Muscle layer of duodenum (tissue), 2 donors: ENCODE measurements around the gene RACGAP1.

Experiments used
- H3K27ac ChIP-seq: one replicate; pipeline ENCODE4 v1.7.0; 2013; ENCODE audit warnings: mild to moderate bottlenecking, low read length
- H3K27me3 ChIP-seq: one replicate; pipeline ENCODE4 v1.7.0; 2013; ENCODE audit warnings: low read depth, mild to moderate bottlenecking, control low read depth, low read length
- H3K36me3 ChIP-seq, 2 donors: one replicate each; pipeline ENCODE4 v1.7.0; 2013; ENCODE audit warnings: low read length in 2 of 2, control low read depth in 1 of 2, mild to moderate bottlenecking in 1 of 2; ENCODE audit not compliant: insufficient read depth in 2 of 2, control insufficient read depth in 1 of 2
- H3K4me1 ChIP-seq, 2 donors: one replicate each; pipeline ENCODE4 v1.7.0; 2013; ENCODE audit warnings: low read length in 2 of 2, mild to moderate bottlenecking in 2 of 2, control low read depth in 1 of 2, moderate library complexity in 1 of 2; ENCODE audit not compliant: insufficient read depth in 2 of 2, control insufficient read depth in 1 of 2
- H3K4me3 ChIP-seq, 2 donors: one replicate each; pipeline ENCODE4 v1.7.0; 2013; ENCODE audit warnings: low read length in 2 of 2, low read depth in 1 of 2, mild to moderate bottlenecking in 1 of 2
- H3K9me3 ChIP-seq, 2 donors: one replicate each; pipeline ENCODE4 v1.7.0; 2013; ENCODE audit warnings: low read length in 2 of 2, control low read depth in 1 of 2, mild to moderate bottlenecking in 1 of 2; ENCODE audit not compliant: control insufficient read depth in 1 of 2
- donor health status: healthy.

RACGAP1 gene

DNA sequence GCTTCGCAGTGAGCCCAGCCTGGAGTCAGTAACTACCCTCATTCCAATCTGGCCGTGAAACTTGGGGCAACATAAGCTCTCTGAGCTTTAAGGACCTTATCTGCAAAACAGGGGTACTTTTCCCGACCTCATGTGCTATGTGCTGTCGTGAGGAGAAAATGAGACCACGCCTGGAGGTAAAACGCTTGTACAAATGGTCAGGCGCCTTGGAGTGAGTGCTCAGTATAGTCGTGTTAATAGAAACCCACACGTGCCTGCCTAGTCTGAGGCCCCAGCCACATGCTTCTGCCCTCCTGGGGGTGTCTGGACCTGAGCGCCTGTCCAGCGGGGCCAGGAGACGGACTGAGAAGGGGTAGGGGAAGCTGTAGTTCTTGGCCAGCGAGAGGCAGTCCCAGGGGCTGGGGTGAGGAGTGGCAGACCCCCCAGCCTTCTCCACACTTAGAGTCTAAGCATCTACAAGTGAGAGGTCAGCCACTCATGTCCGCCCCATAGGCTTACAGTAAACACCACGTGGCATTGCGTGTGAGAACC is 58.7 kb downstream of the RACGAP1 start:
- H3K4me1 ChIP-seq, result peaks cover 0 to 23% of the 10 kb centered on the region in 2 donors
- peaks cover 4% of the 10 kb centered on the region for H3K27me3 ChIP-seq

GRCh38 chr12:49965836-49966235 is 59.5 kb downstream of the RACGAP1 start:
- Histone ChIP-seq H3K9me3 (no peaks in the 10 kb centered on the region), H3K27me3 (peaks cover 8% of the 10 kb centered on the region)

More for the DNA sequence above, 58.7 kb downstream of the RACGAP1 start:
- no peaks in the 10 kb centered on the region for H3K36me3 ChIP-seq
- H3K27ac ChIP-seq, result no peak overlapping the region
- no peaks in the 10 kb centered on the region for H3K9me3 ChIP-seq
- H3K4me3 ChIP-seq, result peak overlapping the region in 1 of 2 donors; percentile 66

GRCh38 chr12:49964849-49965624 is 60.3 kb downstream of the RACGAP1 start:
- Histone ChIP-seq H3K4me3 (no peak overlapping the region), H3K27me3 (peaks cover 16% of the 10 kb centered on the region), H3K27ac (no peak overlapping the region), H3K4me1 (peaks cover 0 to 26% of the 10 kb centered on the region in 2 donors), H3K36me3 (no peaks in the 10 kb centered on the region), H3K9me3 (no peaks in the 10 kb centered on the region)

More at GRCh38 chr12:49965836-49966235, 59.5 kb downstream of the RACGAP1 start:
- Histone ChIP-seq H3K27ac (no peak overlapping the region), H3K4me1 (peaks cover 0 to 26% of the 10 kb centered on the region in 2 donors), H3K36me3 (no peaks in the 10 kb centered on the region), H3K4me3 (no peak overlapping the region)

GRCh38 chr12:49963976-49964815 is 61.1 kb downstream of the RACGAP1 start:
- H3K27ac ChIP-seq, result no peak overlapping the region
- no peaks in the 10 kb centered on the region for H3K9me3 ChIP-seq
- peaks cover 25% of the 10 kb centered on the region for H3K27me3 ChIP-seq
- H3K36me3 ChIP-seq, result no peaks in the 10 kb centered on the region
- no peak overlapping the region for H3K4me3 ChIP-seq
- H3K4me1 ChIP-seq, result peaks cover 0 to 26% of the 10 kb centered on the region in 2 donors

- Histone ChIP-seq H3K9me3 (no peaks in the 10 kb centered on the region), H3K27ac (no peak overlapping the region), H3K27me3 (peaks cover 33% of the 10 kb centered on the region), H3K36me3 (no peaks in the 10 kb centered on the region), H3K4me1 (peaks cover 0 to 26% of the 10 kb centered on the region in 2 donors), H3K4me3 (no peak overlapping the region)
These were observed 62.2 kb downstream of the RACGAP1 start for GRCh38 chr12:49962861-49963765.

DNA sequence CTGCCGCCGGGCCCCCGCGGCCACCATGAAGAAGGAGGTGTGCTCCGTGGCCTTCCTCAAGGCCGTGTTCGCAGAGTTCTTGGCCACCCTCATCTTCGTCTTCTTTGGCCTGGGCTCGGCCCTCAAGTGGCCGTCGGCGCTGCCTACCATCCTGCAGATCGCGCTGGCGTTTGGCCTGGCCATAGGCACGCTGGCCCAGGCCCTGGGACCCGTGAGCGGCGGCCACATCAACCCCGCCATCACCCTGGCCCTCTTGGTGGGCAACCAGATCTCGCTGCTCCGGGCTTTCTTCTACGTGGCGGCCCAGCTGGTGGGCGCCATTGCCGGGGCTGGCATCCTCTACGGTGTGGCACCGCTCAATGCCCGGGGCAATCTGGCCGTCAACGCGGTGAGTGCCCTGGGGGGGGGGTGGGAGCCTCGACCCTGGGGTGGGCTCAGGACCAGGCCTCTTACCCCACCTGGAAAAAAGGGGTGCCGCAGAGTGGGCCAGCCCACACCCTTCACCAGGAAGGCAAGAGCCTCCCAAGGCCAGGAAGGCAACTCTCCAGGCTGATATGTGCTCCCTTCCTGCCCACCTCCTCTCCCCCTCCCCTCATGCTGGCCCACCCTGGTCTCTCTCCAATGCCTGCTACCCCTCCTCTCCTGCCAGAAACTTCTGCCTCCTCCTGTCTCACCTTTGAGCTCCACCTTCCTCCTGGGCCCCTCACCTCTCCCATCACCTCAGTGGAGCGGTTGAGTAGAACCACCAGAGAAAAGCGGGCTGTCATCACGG is 63.1 kb downstream of the RACGAP1 start:
- Histone ChIP-seq H3K4me3 (no peak overlapping the region), H3K27ac (no peak overlapping the region), H3K4me1 (peaks cover 0 to 18% of the 10 kb centered on the region in 2 donors), H3K36me3 (no peaks in the 10 kb centered on the region), H3K27me3 (peaks cover 41% of the 10 kb centered on the region), H3K9me3 (no peaks in the 10 kb centered on the region)

DNA sequence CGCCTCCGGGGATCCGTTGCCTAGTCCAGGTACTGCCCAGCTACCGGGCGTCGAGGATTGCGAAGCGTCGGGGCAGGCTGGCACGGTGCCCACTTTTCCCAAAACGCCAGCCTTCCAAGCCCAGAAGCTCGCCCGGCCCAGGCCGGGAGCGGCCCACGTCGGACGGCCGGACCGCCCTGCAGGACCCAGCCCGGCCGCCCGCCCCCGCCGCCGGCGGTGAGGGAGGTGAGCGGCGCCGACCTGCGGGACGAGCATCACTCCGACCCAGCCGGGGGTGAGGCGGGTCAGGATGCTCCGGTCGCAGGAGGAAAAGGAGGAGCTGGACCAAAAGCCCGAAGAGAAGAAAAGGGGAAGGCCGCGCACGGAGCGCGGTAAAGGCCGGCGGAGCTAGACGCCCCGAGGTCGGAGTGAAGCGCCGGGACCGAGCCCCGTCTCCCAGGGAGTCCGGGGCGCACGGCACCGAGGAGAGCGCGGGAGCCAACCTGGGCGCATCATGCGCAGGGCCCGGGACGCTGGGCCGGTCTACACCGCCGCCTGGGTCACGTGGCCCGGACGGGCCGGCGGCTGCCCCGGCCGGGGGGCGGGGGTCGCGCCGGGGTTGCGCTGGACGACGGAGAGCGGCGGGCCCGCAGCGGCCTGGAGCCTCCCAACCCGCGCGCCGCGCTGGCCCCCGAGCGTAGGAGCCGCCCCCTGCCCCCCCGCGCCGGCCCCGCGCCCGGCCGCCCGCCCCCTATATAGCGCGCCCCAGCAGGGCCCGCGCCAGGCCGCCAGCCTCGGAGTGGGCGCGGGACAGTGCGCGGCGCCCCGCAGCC is 64.0 kb downstream of the RACGAP1 start, which contains the start of gene AQP5:
Gene AQP5, plus strand, starts transcription at position 762 of the 812 bp plus-strand sequence. CDS start 146 bp downstream, outside the sequence.
- Histone ChIP-seq H3K4me1 (peaks cover 0 to 16% of the 10 kb centered on the region in 2 donors), H3K27ac (no peak within 1 kb of the TSS)

GRCh38 chr12:49960474-49961110 is 64.7 kb downstream of the RACGAP1 start:
- H3K9me3 ChIP-seq, result no peaks in the 10 kb centered on the region
- H3K4me3 ChIP-seq, result no peak overlapping the region
- no peaks in the 10 kb centered on the region for H3K36me3 ChIP-seq
- peaks cover 0 to 16% of the 10 kb centered on the region in 2 donors for H3K4me1 ChIP-seq
- H3K27me3 ChIP-seq, result peaks cover 55% of the 10 kb centered on the region
- H3K27ac ChIP-seq, result no peak overlapping the region

More for the DNA sequence above, 64.0 kb downstream of the RACGAP1 start, which contains the start of gene AQP5:
- peak within 1 kb of the TSS in 1 of 2 donors; percentile 55 for H3K4me3 ChIP-seq
- no peaks in the 10 kb centered on the region for H3K9me3 ChIP-seq
- no peaks in the 10 kb centered on the region for H3K36me3 ChIP-seq
- peaks cover 49% of the 10 kb centered on the region for H3K27me3 ChIP-seq

DNA sequence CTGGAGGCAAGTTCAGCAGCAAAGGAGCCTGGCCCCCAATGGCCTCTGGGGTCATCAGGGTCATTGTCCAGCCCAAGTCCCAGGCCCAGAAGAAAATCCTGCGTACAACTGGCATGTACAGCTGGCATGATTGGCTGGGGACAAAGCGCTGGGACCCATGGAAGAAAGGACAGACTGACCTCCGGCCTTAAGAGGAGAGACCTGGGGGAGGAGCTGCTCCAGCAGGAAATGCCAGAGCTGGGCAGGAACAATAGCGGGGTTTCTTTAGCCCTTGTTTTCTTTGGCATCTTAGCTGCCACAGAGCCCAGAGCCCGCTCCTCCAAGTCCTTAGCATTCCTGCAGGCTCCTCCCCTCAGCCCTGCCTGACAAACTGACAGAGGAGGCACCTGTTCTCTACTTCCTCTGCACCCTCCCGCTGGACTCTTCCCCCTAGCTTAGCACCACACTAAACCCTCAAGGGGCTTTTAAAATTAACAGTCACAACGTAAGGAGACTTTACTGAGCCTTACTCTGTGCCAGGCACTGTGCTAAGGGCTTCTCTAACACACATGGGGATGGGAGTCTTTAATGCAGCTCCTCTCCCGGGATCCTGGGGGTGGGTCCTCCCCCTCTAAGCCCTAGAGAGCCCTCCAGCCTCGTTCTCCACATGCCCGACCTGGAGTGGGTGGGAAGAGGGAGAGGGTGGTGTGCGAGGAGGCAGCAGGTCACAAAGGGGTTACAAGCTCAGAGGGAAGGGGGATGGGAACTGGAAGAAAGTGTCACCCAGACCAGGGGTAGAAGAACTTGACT is 65.4 kb downstream of the RACGAP1 start:
- Histone ChIP-seq H3K36me3 (no peaks in the 10 kb centered on the region), H3K27ac (no peak overlapping the region), H3K27me3 (peaks cover 60% of the 10 kb centered on the region), H3K4me3 (no peak overlapping the region), H3K9me3 (no peaks in the 10 kb centered on the region), H3K4me1 (peaks cover 0 to 22% of the 10 kb centered on the region in 2 donors)
